Measurements from ENCODE around the gene IMMP2L. TPM values are rescaled to one million over a fixed set of nuclear protein-coding genes. Genes with fewer than 3 reads are reported as not detected.
"Not testable (repeated sequence)": the region's sequence is repeated elsewhere in the genome, so short reads cannot be mapped to it uniquely, and the experiment has no call there.

IMMP2L gene
- total and polyA plus RNA-seq, 2 experiments from 2014 or later = 10.1 to 10.4 TPM

GRCh38 chr7:111274857-111275256, 287.4 kb downstream of the IMMP2L start:
- in situ Hi-C loops (cut with MboI) = no loop called here
- no peaks in the 10 kb centered on the region for H3K79me2 ChIP-seq (ENCODE audit: insufficient read depth)
- no peak overlapping the region for H2AFZ ChIP-seq
- H4K20me1 ChIP-seq (ENCODE audit: insufficient read depth) = no peaks in the 10 kb centered on the region
- H3F3A ChIP-seq (ENCODE audit: insufficient read depth) = no peaks in the 10 kb centered on the region
- no peak overlapping the region for H3K27ac ChIP-seq
- H3K27me3 ChIP-seq (replicated peaks; ENCODE audit: insufficient read depth) = no peaks in the 10 kb centered on the region
- no peaks in the 10 kb centered on the region for H3K9me2 ChIP-seq (ENCODE audit: insufficient read depth)
- H3K4me2 ChIP-seq (ENCODE audit: unreplicated experiment) = no peak overlapping the region
- DNase-seq = peak; percentile 17
- no peaks in the 10 kb centered on the region for H3K4me1 ChIP-seq (ENCODE audit: insufficient read depth)
- no peak overlapping the region for H3K4me3 ChIP-seq
- H3K36me3 ChIP-seq (ENCODE audit: low read depth) = no peaks in the 10 kb centered on the region
- no peak overlapping the region for H3K9ac ChIP-seq
- WGBS, 2 experiments (ENCODE audit: low coverage in 1 of 2, low lambda C conversion rate in 2 of 2, missing lambda C conversion rate in 2 of 2) = 88% methylated on average over 5 of the region's 5 CpGs
- TF ChIP-seq EZH2 (IDR thresholded peaks at IDR 0.05; ENCODE audit: insufficient read depth, poor library complexity, severe bottlenecking) = no peak
- no peak for TF ChIP-seq EZH2phosphoT487 (IDR thresholded peaks at IDR 0.05; ENCODE audit: insufficient read depth, low read depth)
- no peaks in the 10 kb centered on the region for H3K9me3 ChIP-seq (ENCODE audit: low read depth)

GRCh38 chr7:111272092-111272491, 290.2 kb downstream of the IMMP2L start:
- DNase-seq = no peak
- Histone ChIP-seq H3K36me3 (ENCODE audit: low read depth) (no peaks in the 10 kb centered on the region), H3K4me2 (ENCODE audit: unreplicated experiment) (no peak overlapping the region), H3K9me2 (ENCODE audit: insufficient read depth) (no peaks in the 10 kb centered on the region), H3K4me3 (no peak overlapping the region), H3K9me3 (ENCODE audit: low read depth) (no peaks in the 10 kb centered on the region), H3K79me2 (ENCODE audit: insufficient read depth) (no peaks in the 10 kb centered on the region), H3K4me1 (ENCODE audit: insufficient read depth) (peaks cover 3% of the 10 kb centered on the region; the same call in 1 of the 2 replicates), H3K27me3 (replicated peaks; ENCODE audit: insufficient read depth) (no peaks in the 10 kb centered on the region), H2AFZ (no peak overlapping the region), H3K9ac (no peak overlapping the region), H4K20me1 (ENCODE audit: insufficient read depth) (no peaks in the 10 kb centered on the region), H3F3A (ENCODE audit: insufficient read depth) (0 out of 2 replicates have a peak, but pooled peaks cover 1% of the 10 kb centered on the region), H3K27ac (no peak overlapping the region)
- in situ Hi-C loops (cut with MboI) = no loop called here
- no peak for TF ChIP-seq EZH2 (IDR thresholded peaks at IDR 0.05; ENCODE audit: insufficient read depth, poor library complexity, severe bottlenecking)
- no peak for TF ChIP-seq EZH2phosphoT487 (IDR thresholded peaks at IDR 0.05; ENCODE audit: insufficient read depth, low read depth)

GRCh38 chr7:111270794-111271193, 291.5 kb downstream of the IMMP2L start:
- H3F3A ChIP-seq (ENCODE audit: insufficient read depth); H3K4me3 ChIP-seq; H3K27me3 ChIP-seq (replicated peaks; ENCODE audit: insufficient read depth); DNase-seq; H3K79me2 ChIP-seq (ENCODE audit: insufficient read depth); H3K27ac ChIP-seq; H2AFZ ChIP-seq; in situ Hi-C loops (cut with MboI); H3K36me3 ChIP-seq (ENCODE audit: low read depth); H4K20me1 ChIP-seq (ENCODE audit: insufficient read depth); H3K4me2 ChIP-seq (ENCODE audit: unreplicated experiment); H3K9me2 ChIP-seq (ENCODE audit: insufficient read depth); H3K9me3 ChIP-seq (ENCODE audit: low read depth); H3K9ac ChIP-seq: not testable (repeated sequence)
- WGBS, 2 experiments (ENCODE audit: low coverage in 1 of 2, low lambda C conversion rate in 2 of 2, missing lambda C conversion rate in 2 of 2) = 89 to 95% methylated on average over 2 of the region's 2 CpGs
- peaks cover 16% of the 10 kb centered on the region for H3K4me1 ChIP-seq (ENCODE audit: insufficient read depth)

GRCh38 chr7:111268941-111269340, 293.4 kb downstream of the IMMP2L start:
- no peaks in the 10 kb centered on the region for H3K27me3 ChIP-seq (replicated peaks; ENCODE audit: insufficient read depth)
- 0 out of 2 replicates have a peak, but pooled peaks cover 9% of the 10 kb centered on the region for H3F3A ChIP-seq (ENCODE audit: insufficient read depth)
- no peaks in the 10 kb centered on the region for H3K9me3 ChIP-seq (ENCODE audit: low read depth)
- no peaks in the 10 kb centered on the region for H3K79me2 ChIP-seq (ENCODE audit: insufficient read depth)
- 93 to 100% methylated on average over 1 of the region's 1 CpG for WGBS, 2 experiments (ENCODE audit: low coverage in 1 of 2, low lambda C conversion rate in 2 of 2, missing lambda C conversion rate in 2 of 2)
- no peak overlapping the region for H3K9ac ChIP-seq
- no peak overlapping the region for H2AFZ ChIP-seq
- DNase-seq = no peak
- no peaks in the 10 kb centered on the region for H3K9me2 ChIP-seq (ENCODE audit: insufficient read depth)
- H3K4me1 ChIP-seq (ENCODE audit: insufficient read depth) = peaks cover 23% of the 10 kb centered on the region
- no peaks in the 10 kb centered on the region for H4K20me1 ChIP-seq (ENCODE audit: insufficient read depth)
- TF ChIP-seq EZH2 (IDR thresholded peaks at IDR 0.05; ENCODE audit: insufficient read depth, poor library complexity, severe bottlenecking) = no peak
- TF ChIP-seq EZH2phosphoT487 (IDR thresholded peaks at IDR 0.05; ENCODE audit: insufficient read depth, low read depth) = no peak
- no peak overlapping the region for H3K4me3 ChIP-seq
- H3K27ac ChIP-seq = no peak overlapping the region
- H3K36me3 ChIP-seq (ENCODE audit: low read depth) = no peaks in the 10 kb centered on the region
- H3K4me2 ChIP-seq (ENCODE audit: unreplicated experiment) = no peak overlapping the region
- in situ Hi-C loops (cut with MboI) = no loop called here

GRCh38 chr7:111266613-111267012, 295.7 kb downstream of the IMMP2L start:
- Histone ChIP-seq H3K27ac (peak overlapping the region; percentile 16; the same call in 1 of the 2 replicates), H3K4me2 (ENCODE audit: unreplicated experiment) (no peak overlapping the region), H3K9me3 (ENCODE audit: low read depth) (no peaks in the 10 kb centered on the region), H2AFZ (0 out of 2 replicates have a peak overlapping the region, but pooled peaks have one; percentile 27), H3K36me3 (ENCODE audit: low read depth) (no peaks in the 10 kb centered on the region), H3K9me2 (ENCODE audit: insufficient read depth) (no peaks in the 10 kb centered on the region), H3F3A (ENCODE audit: insufficient read depth) (0 out of 2 replicates have a peak, but pooled peaks cover 9% of the 10 kb centered on the region), H3K27me3 (replicated peaks; ENCODE audit: insufficient read depth) (no peaks in the 10 kb centered on the region), H3K79me2 (ENCODE audit: insufficient read depth) (no peaks in the 10 kb centered on the region), H4K20me1 (ENCODE audit: insufficient read depth) (no peaks in the 10 kb centered on the region), H3K4me1 (ENCODE audit: insufficient read depth) (peaks cover 26% of the 10 kb centered on the region), H3K9ac (no peak overlapping the region), H3K4me3 (no peak overlapping the region)
- 42 to 48% methylated on average over 2 of the region's 2 CpGs for WGBS, 2 experiments (ENCODE audit: low coverage in 1 of 2, low lambda C conversion rate in 2 of 2, missing lambda C conversion rate in 2 of 2)
- peak; percentile 61 for DNase-seq
- in situ Hi-C loops (cut with MboI) = no loop called here
- TF ChIP-seq EZH2phosphoT487 (IDR thresholded peaks at IDR 0.05; ENCODE audit: insufficient read depth, low read depth) (no peak), EZH2 (IDR thresholded peaks at IDR 0.05; ENCODE audit: insufficient read depth, poor library complexity, severe bottlenecking) (no peak)

All from GM23248 (cell line).